ENCODE data around the gene LARGE1.

Gene LARGE1

GRCh38 chr22:33421859-33422258, 498.4 kb downstream of the LARGE1 start:
- Histone ChIP-seq H3K9ac (no peak overlapping the region), H3K4me3 (no peak overlapping the region), H3K4me2 (no peak overlapping the region), H3K36me3 (peaks cover 29% of the 10 kb centered on the region), H3K27me3 (no peaks in the 10 kb centered on the region), H4K20me1 (no peaks in the 10 kb centered on the region), H3K9me3 (peaks cover 17% of the 10 kb centered on the region), H3K27ac (no peak overlapping the region), H3K4me1 (peaks cover 10% of the 10 kb centered on the region)
- no peak for TF ChIP-seq Cebpa-rat (IDR thresholded peaks at IDR 0.05)

GRCh38 chr22:33418484-33418883, 501.8 kb downstream of the LARGE1 start:
- H3K9me3 ChIP-seq = peaks cover 17% of the 10 kb centered on the region
- no peaks in the 10 kb centered on the region for H3K27me3 ChIP-seq
- H3K9ac ChIP-seq = no peak overlapping the region
- TF ChIP-seq Cebpa-rat (IDR thresholded peaks at IDR 0.05) = no peak
- no peaks in the 10 kb centered on the region for H4K20me1 ChIP-seq
- H3K27ac ChIP-seq = no peak overlapping the region
- H3K36me3 ChIP-seq = peaks cover 25% of the 10 kb centered on the region
- H3K4me3 ChIP-seq = no peak overlapping the region
- peaks cover 21% of the 10 kb centered on the region for H3K4me1 ChIP-seq
- no peak overlapping the region for H3K4me2 ChIP-seq

GRCh38 chr22:33415401-33415800, 504.9 kb downstream of the LARGE1 start:
- peak overlapping the region; percentile 26; the same call in 1 of the 2 replicates for H3K4me2 ChIP-seq
- no peak overlapping the region for H3K9ac ChIP-seq
- TF ChIP-seq Cebpa-rat (IDR thresholded peaks at IDR 0.05) = no peak
- H4K20me1 ChIP-seq = no peaks in the 10 kb centered on the region
- H3K27me3 ChIP-seq = no peaks in the 10 kb centered on the region
- peaks cover 19% of the 10 kb centered on the region for H3K36me3 ChIP-seq
- H3K4me1 ChIP-seq = 0 out of 2 replicates have a peak, but pooled peaks cover 11% of the 10 kb centered on the region
- H3K27ac ChIP-seq = no peak overlapping the region
- no peak overlapping the region for H3K4me3 ChIP-seq
- peaks cover 17% of the 10 kb centered on the region for H3K9me3 ChIP-seq

- Histone ChIP-seq H3K27me3 (no peaks in the 10 kb centered on the region), H4K20me1 (no peaks in the 10 kb centered on the region), H3K9ac (no peak overlapping the region), H3K4me2 (no peak overlapping the region), H3K27ac (no peak overlapping the region), H3K4me3 (no peak overlapping the region), H3K4me1 (peaks cover 7% of the 10 kb centered on the region; the same call in 1 of the 2 replicates), H3K36me3 (peaks cover 3% of the 10 kb centered on the region; the same call in 1 of the 2 replicates), H3K9me3 (no peaks in the 10 kb centered on the region; the same call in 1 of the 2 replicates)
- no peak for TF ChIP-seq Cebpa-rat (IDR thresholded peaks at IDR 0.05)
These were observed 511.2 kb downstream of the LARGE1 start for GRCh38 chr22:33409079-33409478.

GRCh38 chr22:33405194-33405593, 515.1 kb downstream of the LARGE1 start:
- Histone ChIP-seq H3K9me3 (no peaks in the 10 kb centered on the region; the same call in 1 of the 2 replicates), H3K4me3 (no peak overlapping the region), H3K9ac (no peak overlapping the region), H3K36me3 (peaks cover 3% of the 10 kb centered on the region; the same call in 1 of the 2 replicates), H3K4me1 (peaks cover 14% of the 10 kb centered on the region; the same call in 1 of the 2 replicates), H4K20me1 (no peaks in the 10 kb centered on the region), H3K27me3 (no peaks in the 10 kb centered on the region), H3K27ac (no peak overlapping the region), H3K4me2 (no peak overlapping the region)
- TF ChIP-seq Cebpa-rat (IDR thresholded peaks at IDR 0.05) = no peak

GRCh38 chr22:33404723-33405122, 515.6 kb downstream of the LARGE1 start:
- Histone ChIP-seq H3K9ac (no peak overlapping the region), H3K4me3 (no peak overlapping the region), H3K4me1 (peaks cover 19% of the 10 kb centered on the region; the same call in 1 of the 2 replicates), H3K9me3 (no peaks in the 10 kb centered on the region), H3K27ac (no peak overlapping the region), H4K20me1 (no peaks in the 10 kb centered on the region), H3K27me3 (no peaks in the 10 kb centered on the region), H3K36me3 (peaks cover 3% of the 10 kb centered on the region; the same call in 1 of the 2 replicates), H3K4me2 (no peak overlapping the region)
- no peak for TF ChIP-seq Cebpa-rat (IDR thresholded peaks at IDR 0.05)

- H3K27me3 ChIP-seq = no peaks in the 10 kb centered on the region
- no peaks in the 10 kb centered on the region for H3K36me3 ChIP-seq
- no peak overlapping the region for H3K4me3 ChIP-seq
- no peak for TF ChIP-seq Cebpa-rat (IDR thresholded peaks at IDR 0.05)
- H3K4me2 ChIP-seq = no peak overlapping the region
- peaks cover 21% of the 10 kb centered on the region; the same call in 1 of the 2 replicates for H3K4me1 ChIP-seq
- no peak overlapping the region for H3K27ac ChIP-seq
- no peaks in the 10 kb centered on the region for H4K20me1 ChIP-seq
- peaks cover 7% of the 10 kb centered on the region; the same call in 1 of the 2 replicates for H3K9me3 ChIP-seq
- H3K9ac ChIP-seq = no peak overlapping the region
These were observed 518.0 kb downstream of the LARGE1 start for GRCh38 chr22:33402325-33402724.

GRCh38 chr22:33401291-33401690, 519.0 kb downstream of the LARGE1 start:
- H3K9me3 ChIP-seq = peaks cover 7% of the 10 kb centered on the region; the same call in 1 of the 2 replicates
- no peaks in the 10 kb centered on the region for H3K27me3 ChIP-seq
- no peaks in the 10 kb centered on the region for H3K36me3 ChIP-seq
- H3K27ac ChIP-seq = no peak overlapping the region
- no peak overlapping the region for H3K4me2 ChIP-seq
- no peak for TF ChIP-seq Cebpa-rat (IDR thresholded peaks at IDR 0.05)
- H3K9ac ChIP-seq = no peak overlapping the region
- H3K4me3 ChIP-seq = no peak overlapping the region
- H3K4me1 ChIP-seq = peaks cover 21% of the 10 kb centered on the region; the same call in 1 of the 2 replicates
- H4K20me1 ChIP-seq = no peaks in the 10 kb centered on the region

- H3K27me3 ChIP-seq = no peaks in the 10 kb centered on the region
- H3K4me2 ChIP-seq = no peak overlapping the region
- H3K4me1 ChIP-seq = peaks cover 21% of the 10 kb centered on the region; the same call in 1 of the 2 replicates
- H3K9ac ChIP-seq = no peak overlapping the region
- H3K36me3 ChIP-seq = no peaks in the 10 kb centered on the region
- H3K4me3 ChIP-seq = no peak overlapping the region
- H3K9me3 ChIP-seq = peaks cover 7% of the 10 kb centered on the region; the same call in 1 of the 2 replicates
- H3K27ac ChIP-seq = no peak overlapping the region
- no peaks in the 10 kb centered on the region for H4K20me1 ChIP-seq
- no peak for TF ChIP-seq Cebpa-rat (IDR thresholded peaks at IDR 0.05)
These were observed 519.4 kb downstream of the LARGE1 start for GRCh38 chr22:33400891-33401290.

- H3K9me3 ChIP-seq = peaks cover 7% of the 10 kb centered on the region; the same call in 1 of the 2 replicates
- H3K27me3 ChIP-seq = no peaks in the 10 kb centered on the region
- TF ChIP-seq Cebpa-rat (IDR thresholded peaks at IDR 0.05) = no peak
- H3K36me3 ChIP-seq = no peaks in the 10 kb centered on the region
- peak overlapping the region; percentile 34 for H3K4me2 ChIP-seq
- H4K20me1 ChIP-seq = no peaks in the 10 kb centered on the region
- 0 out of 2 replicates have a peak overlapping the region, but pooled peaks have one; percentile 46 for H3K27ac ChIP-seq
- H3K4me3 ChIP-seq = no peak overlapping the region
- no peak overlapping the region for H3K9ac ChIP-seq
- peaks cover 18% of the 10 kb centered on the region; the same call in 1 of the 2 replicates for H3K4me1 ChIP-seq
These were observed 520.0 kb downstream of the LARGE1 start for GRCh38 chr22:33400061-33400840.
